ENCODE results near the gene CELF2. TPM values are rescaled to one million over a fixed set of nuclear protein-coding genes. Genes with fewer than 3 reads are reported as not detected.

The CELF2 gene
- total and polyA plus RNA-seq, 2 of the 4 experiments (the other 2 are of a cell fraction) = 3.5 to 6.6 TPM

DNA sequence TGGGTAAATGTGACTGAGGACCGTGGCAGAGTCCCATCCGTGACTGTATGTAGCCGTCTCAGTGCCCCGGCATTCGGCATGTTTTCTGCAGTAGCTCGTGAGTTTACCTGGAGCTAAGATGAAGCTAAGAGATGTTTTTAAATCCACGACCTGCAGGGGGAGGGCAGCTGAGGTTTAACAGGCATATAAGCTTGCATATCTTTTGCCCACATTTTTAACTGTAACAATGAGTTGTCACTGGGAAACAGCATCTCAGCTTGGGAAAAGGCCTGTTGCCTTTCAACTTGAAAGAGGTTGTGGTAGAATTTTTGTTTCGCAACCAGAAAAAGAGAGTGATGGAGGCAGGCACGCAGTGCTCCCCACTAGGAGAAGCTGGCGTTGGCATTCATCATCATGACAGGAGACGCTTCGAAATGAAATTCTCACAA lies 77.7 kb downstream of the CELF2 start:
- no peaks in the 10 kb centered on the region for H3K9me1 ChIP-seq (ENCODE audit: insufficient read depth, low read length)
- DNase-seq = no peak
- H4K20me1 ChIP-seq (ENCODE audit: insufficient read depth, low read length) = no peaks in the 10 kb centered on the region
- H3K4ac ChIP-seq (ENCODE audit: low read depth, low read length) = no peak overlapping the region
- H2BK120ac ChIP-seq (ENCODE audit: low read depth, low read length) = no peak overlapping the region
- intact Hi-C loops (cut with micrococcal nuclease) = no loop called here
- ChIA-PET CTCF (no interaction called here), POLR2A (ENCODE audit: unreplicated experiment) (no interaction called here)
- H3K23ac ChIP-seq (ENCODE audit: low read depth, low read length) = no peak overlapping the region
- H4K5ac ChIP-seq (ENCODE audit: low read depth, low read length) = no peak overlapping the region
- H3K4me2 ChIP-seq (ENCODE audit: low read depth, low read length) = no peak overlapping the region
- no peak overlapping the region for H2BK20ac ChIP-seq (ENCODE audit: low read depth, low read length)
- no peak overlapping the region for H3K9ac ChIP-seq (ENCODE audit: low read depth, low read length)
- H4K91ac ChIP-seq (ENCODE audit: insufficient read depth, low read depth, low read length) = no peak overlapping the region
- H2BK5ac ChIP-seq (ENCODE audit: low read depth, low read length, poor library complexity, severe bottlenecking) = no peak overlapping the region
- no peaks in the 10 kb centered on the region for H3K27me3 ChIP-seq (ENCODE audit: control insufficient read depth, insufficient read depth, low read length)
- H2AK9ac ChIP-seq (replicated peaks; ENCODE audit: low read depth, low read length, poor library complexity) = no peak overlapping the region
- no peaks in the 10 kb centered on the region for H3K79me1 ChIP-seq (ENCODE audit: low read depth in 1 of 2, low read length in 2 of 2)
- H3K18ac ChIP-seq (ENCODE audit: low read depth, low read length) = no peak overlapping the region
- no peak overlapping the region for H3K56ac ChIP-seq (ENCODE audit: extremely low read depth, insufficient read depth, low read length)
- no TSS peak for BruUV-seq (replicated peaks)
- no peak for ATAC-seq (ENCODE audit: low read depth)
- H2BK15ac ChIP-seq (ENCODE audit: low read depth, low read length) = no peak overlapping the region
- TF ChIP-seq RFX5 (IDR thresholded peaks at IDR 0.05; ENCODE audit: low read depth, low read length) = no peak
- TF ChIP-seq, protein P1, sequence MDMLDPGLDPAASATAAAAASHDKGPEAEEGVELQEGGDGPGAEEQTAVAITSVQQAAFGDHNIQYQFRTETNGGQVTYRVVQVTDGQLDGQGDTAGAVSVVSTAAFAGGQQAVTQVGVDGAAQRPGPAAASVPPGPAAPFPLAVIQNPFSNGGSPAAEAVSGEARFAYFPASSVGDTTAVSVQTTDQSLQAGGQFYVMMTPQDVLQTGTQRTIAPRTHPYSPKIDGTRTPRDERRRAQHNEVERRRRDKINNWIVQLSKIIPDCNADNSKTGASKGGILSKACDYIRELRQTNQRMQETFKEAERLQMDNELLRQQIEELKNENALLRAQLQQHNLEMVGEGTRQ (IDR thresholded peaks at IDR 0.05; ENCODE audit: low read depth, low read length) = no peak
- no peak for TF ChIP-seq RAD21 (IDR thresholded peaks at IDR 0.05; ENCODE audit: low read length)
- H2AK5ac ChIP-seq (ENCODE audit: low read depth, low read length) = no peak overlapping the region
- no peak overlapping the region for H3K14ac ChIP-seq (replicated peaks; ENCODE audit: low read depth, low read length)
- H3K4me1 ChIP-seq (ENCODE audit: control insufficient read depth, insufficient read depth, low read length) = no peaks in the 10 kb centered on the region
- H3K36me3 ChIP-seq (ENCODE audit: control insufficient read depth, insufficient read depth, low read length) = no peaks in the 10 kb centered on the region
- no peaks in the 10 kb centered on the region; the same call in 1 of the 2 replicates for H3K9me3 ChIP-seq (ENCODE audit: control insufficient read depth, insufficient read depth, low read length)
- H4K8ac ChIP-seq (ENCODE audit: low read depth in 2 of 2, low read length in 2 of 2) = no peak overlapping the region
- no peak overlapping the region for H3K27ac ChIP-seq (ENCODE audit: insufficient read depth, low read length)
- 70% methylated on average over 6 of the region's 12 CpGs; no CpG with 5 or more reads in 1 of the 2 experiments for WGBS, 2 experiments (ENCODE audit: extremely low coverage in 2 of 2, insufficient read length in 1 of 2)
- no peak overlapping the region for H2AFZ ChIP-seq (replicated peaks; ENCODE audit: low read length, poor library complexity)
- in situ Hi-C loops (cut with MboI; ENCODE audit: low sequenced_read_pairs) = no loop called here
- H3K4me3 ChIP-seq (ENCODE audit: insufficient read depth, low read depth, low read length) = no peak overlapping the region
- dilution Hi-C loops (cut with HindIII; ENCODE audit: low sequenced_read_pairs, unreplicated experiment) = no loop called here
